ENCODE measurements around the gene NR6A1.
"Not testable (repeated sequence)": the region's sequence is repeated elsewhere in the genome, so short reads cannot be mapped to it uniquely, and the experiment has no call there.

The NR6A1 gene

DNA sequence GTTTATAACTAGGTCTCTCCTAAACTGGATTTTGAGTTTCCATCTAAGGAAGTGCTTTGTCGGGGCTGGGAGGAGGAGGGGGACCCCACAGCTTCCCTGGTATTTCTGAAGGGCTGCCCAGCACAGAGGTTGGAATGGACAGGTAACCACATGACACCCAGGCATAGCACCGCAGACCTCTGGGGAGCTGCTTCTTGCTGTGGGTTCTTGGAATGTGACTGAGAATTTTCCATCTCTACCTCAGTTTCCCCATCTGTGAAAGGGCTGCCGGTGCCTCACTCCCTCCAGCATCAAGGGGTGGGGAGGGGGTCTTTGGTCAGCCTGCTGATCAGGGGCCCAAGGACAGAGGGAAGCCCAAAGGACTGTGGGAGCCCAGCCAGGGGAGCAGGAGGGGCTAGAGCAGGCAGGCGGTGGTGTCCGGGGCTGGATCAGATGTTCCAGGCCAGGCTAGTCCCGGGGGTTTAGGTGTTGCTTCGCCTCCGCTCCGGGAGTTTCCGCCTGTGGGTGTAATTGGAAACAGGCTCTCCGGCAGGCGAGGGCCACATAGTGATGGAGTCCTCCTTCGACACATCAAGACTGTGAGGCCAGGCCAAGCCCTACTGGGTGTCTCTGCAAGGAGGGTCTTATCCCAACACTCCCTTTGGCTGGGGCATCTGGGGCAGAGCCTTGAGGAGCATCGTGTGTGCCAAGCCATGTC, 9.1 kb upstream of the NR6A1 start:
- in situ Hi-C loops (cut with MboI; ENCODE audit: low pct_unique_long_range_greater_than_20kb, low sequenced_read_pairs), result no loop called here
- DNase-seq, result no peak

GRCh38 chr9:124779368-124780059, 8.4 kb upstream of the NR6A1 start:
- DNase-seq, result no peak
- in situ Hi-C loops (cut with MboI; ENCODE audit: low pct_unique_long_range_greater_than_20kb, low sequenced_read_pairs), result no loop called here

- no peak for DNase-seq
- in situ Hi-C loops (cut with MboI; ENCODE audit: low pct_unique_long_range_greater_than_20kb, low sequenced_read_pairs), result no loop called here
Measured at GRCh38 chr9:124778575-124779367, 7.7 kb upstream of the NR6A1 start.

GRCh38 chr9:124776954-124777648, 6.0 kb upstream of the NR6A1 start, which contains the start of gene OLFML2A:
OLFML2A (plus strand) TSS chr9:124777133; CDS start chr9:124777271, 138 bp downstream.
- DNase-seq, result peak; percentile 47
- in situ Hi-C loops (cut with MboI; ENCODE audit: low pct_unique_long_range_greater_than_20kb, low sequenced_read_pairs), result no loop called here

GRCh38 chr9:124776618-124776953, 5.5 kb upstream of the NR6A1 start:
- in situ Hi-C loops (cut with MboI; ENCODE audit: low pct_unique_long_range_greater_than_20kb, low sequenced_read_pairs), result no loop called here
- no peak for DNase-seq

GRCh38 chr9:124774129-124774978, 3.2 kb upstream of the NR6A1 start:
- peak; percentile 96 for DNase-seq
- in situ Hi-C loops (cut with MboI; ENCODE audit: low pct_unique_long_range_greater_than_20kb, low sequenced_read_pairs), result loop anchor here (5.0 kb wide), 1 partner anchor 83 kb away; no protein-coding TSS in a partner anchor

DNA sequence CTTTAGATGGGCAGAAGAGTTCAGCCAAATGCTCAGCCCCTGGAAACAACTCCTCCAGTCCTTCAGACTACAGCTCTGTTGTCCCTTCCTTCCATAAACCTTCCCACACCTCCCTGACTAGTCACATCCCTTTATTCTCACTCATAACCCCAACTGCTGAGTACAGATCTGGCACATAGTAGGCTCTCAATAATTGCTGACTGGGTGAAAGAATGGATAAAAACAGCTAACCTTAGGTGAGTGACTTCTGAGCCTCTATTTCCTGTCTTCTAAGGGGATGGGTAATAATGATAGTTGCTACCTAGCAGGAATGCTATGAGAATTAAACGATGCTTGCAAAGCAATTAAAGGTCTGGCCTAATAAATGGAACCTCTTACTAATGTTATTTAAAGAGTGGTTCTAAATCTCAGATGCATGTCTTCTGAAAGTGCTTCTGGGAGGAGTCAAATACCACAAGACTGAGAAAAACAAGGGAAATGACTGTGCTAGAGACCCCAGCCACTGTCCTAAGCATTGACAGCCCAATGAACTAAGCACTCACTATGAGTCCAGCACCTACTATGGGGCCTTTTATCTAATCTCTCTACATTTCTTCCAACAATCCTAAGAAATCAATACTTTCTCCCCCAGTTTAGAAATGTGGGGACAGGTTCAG, 2.5 kb upstream of the NR6A1 start:
- in situ Hi-C loops (cut with MboI; ENCODE audit: low pct_unique_long_range_greater_than_20kb, low sequenced_read_pairs), result loop anchor here (5.0 kb wide), 1 partner anchor 84 kb away; no protein-coding TSS in a partner anchor
- no peak for DNase-seq

GRCh38 chr9:124772877-124773276, 1.8 kb upstream of the NR6A1 start:
- DNase-seq, result not testable (repeated sequence)
- in situ Hi-C loops (cut with MboI; ENCODE audit: low pct_unique_long_range_greater_than_20kb, low sequenced_read_pairs), result loop anchor here (5.0 kb wide), 1 partner anchor 84 kb away; no protein-coding TSS in a partner anchor

DNA sequence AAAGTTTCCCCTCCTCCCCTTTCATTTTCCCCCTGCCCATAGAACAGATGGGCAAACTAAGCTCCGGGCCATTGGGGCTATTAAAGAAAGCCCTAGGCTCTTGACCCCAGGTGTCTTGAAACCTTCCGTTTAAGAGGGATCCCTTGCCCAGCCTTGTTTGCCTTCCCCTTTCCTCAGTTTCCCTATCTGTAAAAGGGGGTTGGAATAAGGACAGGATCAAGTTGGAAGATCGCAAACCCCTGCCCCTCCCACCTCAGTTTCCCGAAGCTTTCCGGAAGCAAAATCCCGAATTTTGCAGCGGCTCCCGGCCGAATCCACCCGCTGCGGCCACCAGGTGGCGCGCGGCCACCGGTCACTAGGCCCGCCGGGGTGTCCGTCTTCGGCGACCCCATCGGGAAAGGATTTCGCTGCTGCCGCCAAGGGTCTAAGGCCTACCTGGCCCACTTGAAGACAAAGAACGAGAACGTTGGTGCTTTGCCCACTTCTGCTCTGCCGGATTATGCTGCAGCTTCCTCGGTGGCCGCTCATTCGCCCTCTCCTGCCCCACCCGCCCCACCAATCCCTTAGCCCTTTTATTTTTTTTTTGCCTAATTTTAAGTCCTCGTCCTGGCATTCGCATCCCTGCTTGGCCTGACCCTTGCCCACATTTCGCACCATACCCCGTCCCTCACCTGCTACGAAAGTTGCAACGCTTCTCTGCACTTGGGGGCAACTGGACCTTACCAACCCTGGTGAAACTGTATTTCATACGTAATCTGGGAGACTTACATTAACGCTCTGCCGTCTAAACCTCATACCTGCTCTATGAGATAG, 962 bp upstream of the NR6A1 start:
- in situ Hi-C loops (cut with MboI; ENCODE audit: low pct_unique_long_range_greater_than_20kb, low sequenced_read_pairs), result loop anchor here (5.0 kb wide), 1 partner anchor 85 kb away; no protein-coding TSS in a partner anchor
- peak; percentile 77 for DNase-seq

DNA sequence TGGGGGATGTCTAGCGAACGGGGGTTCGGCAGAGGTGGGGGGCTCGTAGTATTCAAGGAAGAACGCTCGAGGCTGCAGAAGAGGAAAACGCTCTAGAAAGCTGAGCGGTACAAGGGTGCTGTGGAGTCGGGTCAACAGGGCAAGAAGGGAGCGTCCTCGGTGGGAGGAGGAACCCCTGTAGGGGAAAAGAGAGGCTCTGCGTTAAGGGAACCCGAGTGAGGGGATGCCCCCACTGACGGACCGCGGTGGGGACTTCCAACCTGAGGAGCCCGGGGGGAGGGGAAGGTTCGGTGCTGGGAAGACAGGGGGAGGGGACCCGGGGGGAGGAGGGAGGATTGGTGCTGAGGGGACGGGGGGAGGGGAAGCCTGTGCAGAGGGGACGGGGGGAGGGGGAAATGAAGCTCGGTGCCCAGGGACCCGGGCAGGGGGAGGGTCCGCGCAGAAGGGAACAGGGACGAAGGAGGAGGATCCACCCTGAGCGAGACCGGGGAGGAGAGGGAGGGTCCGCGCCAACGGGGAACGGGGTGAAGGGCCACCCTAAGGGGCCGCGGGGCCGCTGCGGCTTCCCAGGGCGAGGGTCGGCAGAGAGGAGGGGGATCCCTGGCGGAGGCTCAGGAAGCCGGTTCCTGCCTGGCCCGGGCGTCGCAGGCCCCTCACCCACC, 621 bp downstream of the NR6A1 start:
- peak; percentile 45 for DNase-seq
- in situ Hi-C loops (cut with MboI; ENCODE audit: low pct_unique_long_range_greater_than_20kb, low sequenced_read_pairs), result loop anchor here (5.0 kb wide), 1 partner anchor 87 kb away; no protein-coding TSS in a partner anchor

GRCh38 chr9:124769549-124770358, 1.4 kb downstream of the NR6A1 start:
- peak; percentile 40 for DNase-seq
- in situ Hi-C loops (cut with MboI; ENCODE audit: low pct_unique_long_range_greater_than_20kb, low sequenced_read_pairs), result loop anchor here (5.0 kb wide), 1 partner anchor 88 kb away; no protein-coding TSS in a partner anchor

DNA sequence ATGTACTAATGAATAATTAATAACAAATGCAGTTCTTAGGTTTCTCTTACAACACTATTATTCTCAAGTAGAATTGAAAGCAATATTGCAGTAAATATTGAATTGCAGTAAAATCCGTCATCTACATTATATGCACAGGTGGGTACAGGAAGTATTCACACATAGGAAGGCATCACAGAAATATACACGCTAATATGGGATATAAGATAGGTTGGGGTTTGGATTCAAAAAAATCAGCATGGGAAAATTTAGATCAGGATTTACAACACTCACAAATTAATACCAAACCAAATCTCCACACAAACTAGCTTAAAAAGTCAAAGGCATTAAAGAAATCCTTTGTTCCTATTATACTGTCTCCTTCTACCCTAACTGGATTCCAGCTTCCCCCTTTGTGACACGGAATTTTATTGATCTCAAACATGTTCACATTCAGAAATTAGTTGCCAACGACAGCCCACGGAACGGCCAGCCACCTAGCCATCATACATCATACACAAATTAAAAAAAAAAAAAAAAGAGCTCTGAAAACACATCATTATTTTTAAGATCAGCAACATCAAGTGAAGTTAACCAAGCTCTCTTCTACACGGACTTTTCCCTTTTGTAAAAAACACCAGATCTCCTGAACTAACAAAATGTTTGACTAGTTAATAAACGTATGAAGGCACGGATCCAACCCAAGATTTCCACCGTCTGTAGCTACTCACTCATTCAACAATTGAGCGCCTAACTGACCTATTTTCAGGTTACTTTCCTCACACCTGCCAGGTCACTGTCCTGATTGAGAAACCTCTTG, 2.2 kb downstream of the NR6A1 start:
- in situ Hi-C loops (cut with MboI; ENCODE audit: low pct_unique_long_range_greater_than_20kb, low sequenced_read_pairs), result no loop called here
- DNase-seq, result peak; percentile 37

DNA sequence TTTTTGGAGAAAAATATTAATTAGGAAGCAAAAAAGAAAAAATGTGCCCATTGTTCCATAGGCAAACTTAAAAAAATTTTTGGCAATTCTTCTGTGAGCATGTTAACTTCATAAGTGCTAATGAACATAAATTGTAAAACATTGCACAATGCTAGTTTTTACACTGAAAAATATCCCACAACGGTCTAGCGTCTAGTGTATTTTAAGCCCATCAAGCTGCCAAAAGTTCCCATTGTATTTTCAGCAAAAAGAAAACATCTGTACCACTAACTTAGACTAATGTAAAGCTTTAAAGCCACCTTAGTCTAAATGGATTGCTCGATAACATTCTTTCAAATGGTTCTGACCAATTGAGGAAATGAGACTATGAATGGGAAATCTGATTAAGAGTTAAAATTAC, 2.8 kb downstream of the NR6A1 start:
- in situ Hi-C loops (cut with MboI; ENCODE audit: low pct_unique_long_range_greater_than_20kb, low sequenced_read_pairs), result no loop called here
- no peak for DNase-seq

DNA sequence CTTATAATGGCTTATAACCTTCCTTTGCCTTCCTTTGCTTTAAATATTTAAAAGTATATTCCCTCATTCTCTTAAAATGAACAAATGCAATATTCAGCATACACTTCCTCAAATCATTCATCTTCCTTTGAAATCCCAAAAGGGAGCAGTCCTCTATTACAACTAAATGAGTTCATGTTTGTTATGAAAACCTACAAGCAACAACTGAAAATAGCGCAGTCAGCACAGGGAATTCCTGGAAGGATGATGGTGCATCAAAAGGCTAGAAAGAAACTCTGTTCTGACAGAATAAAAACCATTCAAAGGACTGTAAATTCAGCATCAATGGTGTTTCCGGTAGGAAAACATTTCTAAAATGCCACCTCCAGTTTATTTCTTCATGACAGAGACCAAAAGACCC, 3.3 kb downstream of the NR6A1 start:
- in situ Hi-C loops (cut with MboI; ENCODE audit: low pct_unique_long_range_greater_than_20kb, low sequenced_read_pairs), result no loop called here
- DNase-seq, result no peak

All from KBM-7 (cell line).